GM13976 (cell line): Measurements from ENCODE around the gene RNF123.

Experiments used
- DNase-seq: peaks from one replicate; pipeline ENCODE4 v3.0.0; 2012; ENCODE audit warnings: low spot score
- CTCF ChIP-seq: IDR thresholded peaks from 2 replicates; pipeline ENCODE4 v1.5.1; 2012; ENCODE audit warnings: borderline replicate concordance, mild to moderate bottlenecking; ENCODE audit not compliant: insufficient read depth; ENCODE audit errors: extremely low read depth, missing control alignments, control extremely low read depth
- in situ Hi-C: fragments of 300-500 bp; cut with MboI; formaldehyde crosslinking; loops from one replicate; pipeline ENCODE4 v1.12.0; 2022; ENCODE audit warnings: low sequenced_read_pairs, mixed read lengths, inconsistent platforms; ENCODE audit not compliant: unreplicated experiment

RNF123 gene

DNA sequence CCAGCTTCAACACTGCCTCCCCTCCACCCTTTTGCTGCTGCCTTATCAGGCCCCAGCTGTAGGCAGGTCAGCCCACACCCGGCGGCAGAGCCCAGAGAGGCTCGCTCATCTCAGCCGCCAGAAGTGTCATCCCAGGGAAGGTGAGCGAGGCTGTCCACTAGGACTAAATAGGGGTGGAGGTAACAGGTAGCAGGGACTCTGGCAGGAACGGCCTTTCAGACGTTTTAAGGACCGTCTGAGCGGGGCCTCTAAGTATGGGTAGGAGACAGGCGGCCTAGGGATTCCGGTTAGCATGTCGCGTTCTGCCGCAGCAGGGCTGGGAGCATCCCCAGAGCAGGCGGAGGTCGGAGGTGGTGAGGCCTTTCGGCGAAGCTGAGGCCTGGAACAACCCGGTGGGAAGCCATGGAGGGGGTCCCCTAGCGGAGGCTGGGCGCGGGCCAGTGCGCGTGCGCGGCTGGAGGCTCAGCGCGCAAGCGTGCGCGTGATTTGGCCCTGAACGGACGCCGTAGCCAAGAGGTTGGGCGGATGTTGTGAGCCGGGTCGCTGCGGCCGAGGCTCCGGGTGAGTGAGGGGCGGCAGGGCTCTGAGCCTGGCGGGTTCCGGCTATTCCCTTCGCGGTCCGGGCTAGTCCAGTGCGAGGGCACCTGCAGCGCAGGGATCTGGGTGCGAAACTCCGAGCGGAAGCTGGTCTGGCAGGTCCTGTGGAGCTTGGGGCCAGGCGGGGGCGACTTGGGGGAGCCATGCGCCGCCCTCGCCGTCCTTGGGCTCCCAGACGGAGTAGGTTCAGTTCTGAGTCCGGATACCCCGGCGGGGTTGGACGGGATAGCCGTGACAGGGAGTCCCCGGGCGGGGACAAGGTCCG is at the start of gene RNF123, which contains the start of gene MST1:
TSS of gene RNF123 (plus strand) at position 512 of the 862 bp plus-strand sequence. CDS start 1,609 bp downstream, outside the sequence.
TSS of gene MST1 (minus strand) at position 429 of the 862 bp plus-strand sequence. CDS start 783 bp downstream, outside the sequence.
- peak; percentile 95 for DNase-seq
- TF ChIP-seq CTCF: peak; percentile 48
- in situ Hi-C loops: no loop called here

DNA sequence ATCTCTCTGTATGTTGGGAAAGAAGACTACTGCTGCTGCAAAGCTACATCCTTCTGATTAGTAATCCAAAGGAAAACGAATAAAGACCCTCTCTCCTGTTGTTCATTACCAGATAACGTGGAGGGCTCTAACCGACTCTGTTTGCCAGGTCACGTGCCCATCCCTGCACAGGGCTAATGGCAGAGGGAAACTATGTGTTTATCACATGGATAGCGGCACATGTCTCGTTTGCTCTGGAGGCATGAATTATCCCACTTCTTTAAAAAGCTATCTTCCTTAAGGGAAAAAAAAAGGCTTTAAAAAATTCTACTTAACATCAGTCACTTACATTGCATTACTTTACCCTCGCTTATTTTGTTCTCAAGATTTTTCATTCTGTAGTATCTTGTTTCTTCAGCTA is 48.1 kb upstream of the RNF123 start:
- in situ Hi-C loops: no loop called here
- no peak for DNase-seq
- no peak for TF ChIP-seq CTCF

- no peak for TF ChIP-seq CTCF
- in situ Hi-C loops: no loop called here
- no peak for DNase-seq
Measured at GRCh38 chr3:49641921-49642707, 47.2 kb upstream of the RNF123 start.

- no peak for DNase-seq
- in situ Hi-C loops: no loop called here
- TF ChIP-seq CTCF: no peak
Measured at GRCh38 chr3:49642708-49643145, 46.6 kb upstream of the RNF123 start.

GRCh38 chr3:49644684-49645083 is 44.7 kb upstream of the RNF123 start:
- TF ChIP-seq CTCF: no peak
- no peak for DNase-seq
- in situ Hi-C loops: no loop called here

- in situ Hi-C loops: no loop called here
- TF ChIP-seq CTCF: no peak
- DNase-seq: no peak
Measured at GRCh38 chr3:49646236-49646635, 43.1 kb upstream of the RNF123 start.
